HG03432 (cell line): ENCODE measurements around the gene ST3GAL4.

Source experiments
- ATAC-seq: cut with Tn5 transposase; IDR thresholded peaks from one replicate; pipeline ENCODE4 v1.9.1; 2021; ENCODE audit warnings: mild to moderate bottlenecking, moderate library complexity; ENCODE audit not compliant: unreplicated experiment

ST3GAL4 gene

GRCh38 chr11:126403658-126404057, 48.2 kb downstream of the ST3GAL4 start:
- ATAC-seq, result peak; percentile 97

- ATAC-seq, result no peak
Observed at GRCh38 chr11:126404367-126404766, 48.9 kb downstream of the ST3GAL4 start.

GRCh38 chr11:126405374-126405773, 49.9 kb downstream of the ST3GAL4 start:
- no peak for ATAC-seq

- no peak for ATAC-seq
Observed at GRCh38 chr11:126405906-126406305, 50.4 kb downstream of the ST3GAL4 start.

- no peak for ATAC-seq
Observed at GRCh38 chr11:126406368-126406767, 50.9 kb downstream of the ST3GAL4 start.

GRCh38 chr11:126407101-126407521, 51.6 kb downstream of the ST3GAL4 start:
- no peak for ATAC-seq

- no peak for ATAC-seq
Observed at GRCh38 chr11:126407682-126408288, 52.3 kb downstream of the ST3GAL4 start.

- ATAC-seq, result no peak
Observed at GRCh38 chr11:126408496-126408895, 53.0 kb downstream of the ST3GAL4 start.

- no peak for ATAC-seq
Observed at GRCh38 chr11:126408901-126409619, 53.6 kb downstream of the ST3GAL4 start.

- ATAC-seq, result no peak
Observed at GRCh38 chr11:126409620-126409985, 54.1 kb downstream of the ST3GAL4 start.

GRCh38 chr11:126410649-126411048, 55.2 kb downstream of the ST3GAL4 start:
- no peak for ATAC-seq

- no peak for ATAC-seq
Observed at GRCh38 chr11:126411971-126412381, 56.5 kb downstream of the ST3GAL4 start.

GRCh38 chr11:126413426-126413825, 57.9 kb downstream of the ST3GAL4 start:
- ATAC-seq, result no peak

- ATAC-seq, result no peak
Observed at GRCh38 chr11:126413843-126414405, 58.4 kb downstream of the ST3GAL4 start.

- ATAC-seq, result no peak
Observed at GRCh38 chr11:126414615-126415014, 59.1 kb downstream of the ST3GAL4 start.

- no peak for ATAC-seq
Observed at GRCh38 chr11:126415128-126415527, 59.6 kb downstream of the ST3GAL4 start.

GRCh38 chr11:126415669-126416420, 60.4 kb downstream of the ST3GAL4 start:
- ATAC-seq, result no peak

- peak; percentile 86 for ATAC-seq
Observed at GRCh38 chr11:126416542-126417090, 61.1 kb downstream of the ST3GAL4 start.

- ATAC-seq, result no peak
Observed at GRCh38 chr11:126417091-126417862, 61.8 kb downstream of the ST3GAL4 start.

- ATAC-seq, result no peak
Observed at GRCh38 chr11:126418887-126419286, 63.4 kb downstream of the ST3GAL4 start.
